Spleen (tissue), 7 donors: Measurements from ENCODE around the gene ATL3.

Source experiments
- CTCF ChIP-seq, 11 experiments: fragments of 200-600 bp in 7 of 11; fragments of 450-650 bp in 4 of 11; sonication (generic) in 4 of 11; IDR thresholded peaks in 8 of 11; conservative IDR thresholded peaks in 3 of 11; 1 replicate in 7 of 11; 2 replicates in 4 of 11; pipeline versions ENCODE4 v1.4.0 to v1.8.0; 2016 to 2021; ENCODE audit warnings: antibody characterized with exemption in 11 of 11, inconsistent platforms in 4 of 11, mild to moderate bottlenecking in 1 of 11
- POLR2A ChIP-seq, 3 donors: fragments of 450-650 bp; IDR thresholded peaks; one replicate each; pipeline ENCODE4 v1.5.1; 2017; ENCODE audit warnings: antibody characterized with exemption in 3 of 3, mild to moderate bottlenecking in 1 of 3
- POLR2AphosphoS5 ChIP-seq, 3 donors: sonication (generic); formaldehyde crosslinking; IDR thresholded peaks; one replicate each; pipeline ENCODE4 v1.5.1; 2017; ENCODE audit warnings: antibody characterized with exemption in 3 of 3
- donor health status: DM: no; HTN: no; CAD: no; lungs with moderate emphysema.
- donor health status: DM: no; HTN: no; CAD: no.
- donor health status: DM: no; HTN: no; CAD: no.

DNA sequence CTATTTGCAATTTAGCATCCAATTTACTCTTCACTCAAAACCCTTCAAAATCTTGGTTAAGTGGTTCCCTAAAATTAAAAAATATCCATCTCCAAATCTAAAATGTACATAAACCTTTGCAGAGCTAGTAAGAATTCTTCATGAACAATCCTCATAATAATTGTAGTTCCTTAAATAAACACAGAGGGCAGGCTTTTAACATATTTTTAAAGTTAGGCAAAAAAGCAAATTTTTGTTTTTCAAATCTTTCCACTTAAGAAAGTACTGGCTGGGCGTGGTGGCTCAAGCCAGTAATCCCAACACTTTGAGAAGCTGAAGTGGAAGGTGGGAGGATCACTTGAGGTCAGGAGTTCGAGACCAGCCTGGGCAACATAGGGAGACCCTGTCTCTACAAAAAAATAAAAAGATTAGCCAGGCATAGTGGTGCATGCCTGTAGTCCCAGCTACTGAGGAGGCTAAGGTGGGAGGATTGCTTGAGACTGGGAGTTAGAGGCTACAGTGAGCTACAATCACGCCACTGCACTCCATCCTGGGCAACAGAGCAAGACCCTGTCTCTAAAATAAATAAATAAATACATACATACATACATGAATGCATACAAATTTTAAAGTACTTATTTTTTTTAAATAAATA lies 31.9 kb downstream of the ATL3 start:
- peak in 9 of 11 experiments; percentile 23 to 60 (median 47) for TF ChIP-seq CTCF (IDR thresholded peaks at IDR 0.05 in 8 of 11, conservative IDR thresholded peaks at IDR 0.05 in 3 of 11)
- TF ChIP-seq POLR2A (IDR thresholded peaks at IDR 0.05), result no peak
- no peak for TF ChIP-seq POLR2AphosphoS5 (IDR thresholded peaks at IDR 0.05)
